ENCODE data around the gene ALDOA. TPM values are rescaled to one million over a fixed set of nuclear protein-coding genes. Genes with fewer than 3 reads are reported as not detected.

The ALDOA gene
- polyA plus RNA-seq, 3 donors: 472 to 699 (median 578) TPM

DNA sequence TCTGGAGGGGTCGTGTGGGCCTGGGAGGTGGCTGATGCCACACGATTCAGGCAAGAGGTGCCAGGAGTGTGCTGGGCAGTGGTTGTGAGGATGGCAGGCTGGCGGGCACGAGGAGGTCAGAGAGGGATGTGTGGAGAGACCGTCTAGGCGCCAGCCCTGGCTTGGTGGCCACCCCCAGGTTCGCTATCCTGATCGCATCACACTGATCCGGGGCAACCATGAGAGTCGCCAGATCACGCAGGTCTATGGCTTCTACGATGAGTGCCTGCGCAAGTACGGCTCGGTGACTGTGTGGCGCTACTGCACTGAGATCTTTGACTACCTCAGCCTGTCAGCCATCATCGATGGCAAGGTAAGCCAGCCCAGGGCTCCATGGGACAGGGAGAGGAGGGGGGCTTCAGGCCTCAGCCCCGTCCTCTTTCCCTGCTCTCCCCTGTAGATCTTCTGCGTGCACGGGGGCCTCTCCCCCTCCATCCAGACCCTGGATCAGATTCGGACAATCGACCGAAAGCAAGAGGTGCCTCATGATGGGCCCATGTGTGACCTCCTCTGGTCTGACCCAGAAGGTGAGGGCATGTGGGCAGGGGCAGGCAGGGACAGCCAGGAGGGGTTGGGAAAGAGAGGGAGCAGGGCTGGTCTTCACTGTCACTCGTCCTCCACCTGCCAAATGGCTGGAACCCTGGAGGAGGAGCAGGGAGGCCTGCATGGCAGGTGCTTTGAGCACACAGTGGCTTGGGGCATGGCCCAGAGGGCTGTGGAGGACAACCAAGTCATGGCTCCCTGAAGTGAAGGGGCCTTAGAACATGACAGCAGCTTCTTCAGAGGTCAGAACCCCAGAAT lies 17.9 kb downstream of the ALDOA start:
- DNase-seq (ENCODE audit: extremely low read depth in 1 of 11, low read depth in 9 of 11, low spot score in 4 of 11): no peak

DNA sequence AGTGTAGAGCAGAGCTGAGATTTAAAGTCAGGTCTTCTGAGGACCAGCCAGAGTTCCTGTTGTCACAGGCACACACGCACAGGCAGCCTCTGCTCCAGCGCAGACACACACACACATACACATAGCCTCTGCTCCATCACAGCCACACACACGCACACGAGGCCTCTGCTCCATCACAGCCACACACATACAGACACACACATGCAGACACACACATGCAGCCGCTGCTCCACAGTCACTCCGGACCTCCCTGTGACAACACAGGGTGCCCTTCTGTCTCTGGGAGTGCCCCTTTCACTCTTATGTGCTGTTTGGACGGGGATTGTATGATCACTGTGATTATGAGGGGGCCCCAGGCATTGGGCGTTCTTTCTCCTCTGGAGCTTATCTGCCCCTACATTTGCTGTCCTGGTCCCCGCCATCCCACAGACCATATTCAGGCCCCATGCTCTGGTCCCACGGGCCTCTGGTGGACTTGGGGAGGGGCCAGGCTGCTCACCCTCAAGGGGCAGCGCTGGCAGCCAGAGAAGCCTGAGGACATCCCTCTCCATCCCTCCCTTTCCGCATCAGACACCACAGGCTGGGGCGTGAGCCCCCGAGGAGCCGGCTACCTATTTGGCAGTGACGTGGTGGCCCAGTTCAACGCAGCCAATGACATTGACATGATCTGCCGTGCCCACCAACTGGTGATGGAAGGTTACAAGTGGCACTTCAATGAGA lies 18.7 kb downstream of the ALDOA start:
- DNase-seq (ENCODE audit: extremely low read depth in 1 of 11, low read depth in 9 of 11, low spot score in 4 of 11): no peak

DNA sequence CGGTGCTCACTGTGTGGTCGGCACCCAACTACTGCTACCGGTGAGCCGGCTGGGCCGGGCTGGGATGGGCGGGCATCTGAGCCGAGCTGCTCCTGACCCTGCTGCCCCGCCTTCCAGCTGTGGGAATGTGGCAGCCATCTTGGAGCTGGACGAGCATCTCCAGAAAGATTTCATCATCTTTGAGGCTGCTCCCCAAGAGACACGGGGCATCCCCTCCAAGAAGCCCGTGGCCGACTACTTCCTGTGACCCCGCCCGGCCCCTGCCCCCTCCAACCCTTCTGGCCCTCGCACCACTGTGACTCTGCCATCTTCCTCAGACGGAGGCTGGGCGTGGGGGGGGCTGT lies 19.2 kb downstream of the ALDOA start:
- DNase-seq (ENCODE audit: extremely low read depth in 1 of 11, low read depth in 9 of 11, low spot score in 4 of 11): no peak

DNA sequence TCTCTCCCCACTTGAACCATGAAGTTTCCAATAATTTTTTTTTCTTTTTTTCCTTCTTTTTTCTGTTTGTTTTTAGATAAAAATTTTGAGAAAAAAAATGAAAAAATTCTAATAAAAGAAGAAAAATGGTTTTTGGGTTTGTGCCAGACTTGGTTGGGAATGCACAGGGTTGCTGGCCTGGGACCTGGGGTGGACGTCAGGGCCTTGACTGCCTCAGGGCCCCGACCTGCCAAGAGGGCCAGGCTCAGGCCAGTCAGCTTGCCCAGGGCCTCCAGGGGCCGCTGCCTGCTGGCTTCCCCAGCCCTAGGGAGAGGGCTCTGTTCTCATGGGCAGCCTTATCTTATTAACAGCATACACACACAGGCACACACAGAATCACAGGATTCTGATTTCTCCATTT lies 19.7 kb downstream of the ALDOA start:
- DNase-seq (ENCODE audit: extremely low read depth in 1 of 11, low read depth in 9 of 11, low spot score in 4 of 11): no peak

DNA sequence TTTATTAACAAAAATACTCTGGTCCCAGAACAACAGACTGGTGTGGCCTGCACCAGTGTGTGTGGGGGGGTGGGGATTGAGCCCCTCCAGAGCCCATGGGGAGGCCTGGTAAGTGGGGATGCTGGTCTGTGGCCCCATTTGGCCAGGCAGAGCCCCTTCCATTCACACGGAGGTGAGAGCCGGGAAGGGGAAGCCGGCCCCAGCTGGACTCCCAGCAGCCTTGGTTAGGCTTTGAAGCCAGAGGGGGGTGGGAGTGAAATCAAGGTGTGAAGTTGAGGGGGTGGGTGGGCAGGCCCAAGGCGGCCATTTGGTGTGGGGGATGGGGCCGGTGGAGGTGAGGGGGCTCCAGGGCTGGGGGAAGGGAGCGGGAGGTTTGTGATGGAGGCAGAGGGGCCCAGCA lies 20.3 kb downstream of the ALDOA start:
- no peak for DNase-seq (ENCODE audit: extremely low read depth in 1 of 11, low read depth in 9 of 11, low spot score in 4 of 11)

DNA sequence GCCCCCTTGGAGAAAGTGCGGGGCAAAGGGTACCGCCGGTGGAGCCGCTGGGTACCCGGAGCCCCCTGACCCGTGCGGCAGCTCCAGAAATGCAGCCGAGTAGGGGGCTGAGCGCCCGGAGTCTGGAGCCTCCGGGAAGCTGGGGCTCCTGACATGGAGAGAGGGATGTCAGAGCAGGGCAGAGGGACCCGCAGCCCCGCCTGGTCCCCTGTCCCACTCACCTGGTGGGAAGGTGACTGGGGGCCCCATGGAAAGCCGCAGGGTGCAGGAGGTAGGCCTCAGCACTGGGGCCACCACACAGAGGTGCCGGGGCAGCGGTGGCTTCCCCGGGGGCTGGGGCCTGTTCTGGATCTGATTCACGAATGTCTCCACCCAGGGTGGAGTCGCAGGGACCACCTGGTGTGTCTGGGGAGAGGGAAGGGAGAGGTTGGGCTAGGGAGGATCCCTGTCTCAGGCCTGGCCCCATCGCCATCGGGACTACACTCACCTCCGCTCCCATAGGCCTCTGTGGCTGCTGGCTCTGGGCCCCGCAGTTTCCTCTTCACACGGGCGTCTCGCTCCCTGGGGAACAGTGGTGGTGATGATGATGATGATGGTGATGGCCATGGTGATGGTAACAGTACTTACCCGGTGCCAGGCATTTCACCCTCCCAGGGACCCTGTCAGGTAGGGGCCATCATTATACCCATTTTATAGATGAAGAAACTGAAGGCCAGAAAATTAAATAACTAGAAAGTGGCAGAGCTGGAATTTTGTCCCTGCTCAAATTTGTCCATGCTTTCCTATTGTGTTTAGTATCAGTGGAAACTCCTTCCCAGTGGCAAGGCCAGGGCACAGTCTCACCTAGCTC lies 21.0 kb downstream of the ALDOA start:
- no peak for DNase-seq (ENCODE audit: extremely low read depth in 1 of 11, low read depth in 9 of 11, low spot score in 4 of 11)

DNA sequence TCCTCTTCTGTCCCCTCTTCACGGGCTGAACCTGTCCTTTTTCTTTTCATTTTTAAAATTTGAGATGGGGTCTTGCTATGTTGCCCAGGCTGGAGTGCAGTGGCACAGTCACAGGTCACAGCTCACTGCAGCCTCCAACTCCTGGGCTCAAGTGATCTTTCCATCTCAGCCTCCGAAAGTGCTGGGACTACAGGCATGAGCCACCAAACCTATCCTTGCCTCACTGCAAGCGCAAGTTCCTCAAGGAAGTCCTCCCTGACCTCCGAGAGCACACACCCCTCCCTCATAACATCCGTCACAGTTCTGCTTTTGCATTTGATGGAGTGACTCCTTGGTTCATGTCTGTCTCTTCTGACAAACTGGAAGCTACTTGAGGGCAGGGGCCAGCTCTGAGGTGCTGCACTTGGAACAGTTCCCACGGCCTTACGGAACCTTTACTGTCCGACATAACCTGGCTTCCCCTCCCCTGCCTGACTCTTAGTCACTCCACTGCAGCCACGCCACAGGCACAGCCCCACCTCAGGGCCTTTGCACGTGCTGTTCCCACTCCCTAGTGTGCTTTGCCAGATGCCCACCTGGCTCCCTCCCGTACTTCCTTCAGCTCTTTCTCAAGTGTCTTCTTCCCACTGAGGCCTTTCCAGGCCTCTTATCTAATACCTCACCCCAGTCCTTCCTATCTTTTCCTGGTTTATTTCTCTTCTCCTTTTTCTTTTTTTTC lies 21.8 kb downstream of the ALDOA start:
- DNase-seq (ENCODE audit: extremely low read depth in 1 of 11, low read depth in 9 of 11, low spot score in 4 of 11): no peak

DNA sequence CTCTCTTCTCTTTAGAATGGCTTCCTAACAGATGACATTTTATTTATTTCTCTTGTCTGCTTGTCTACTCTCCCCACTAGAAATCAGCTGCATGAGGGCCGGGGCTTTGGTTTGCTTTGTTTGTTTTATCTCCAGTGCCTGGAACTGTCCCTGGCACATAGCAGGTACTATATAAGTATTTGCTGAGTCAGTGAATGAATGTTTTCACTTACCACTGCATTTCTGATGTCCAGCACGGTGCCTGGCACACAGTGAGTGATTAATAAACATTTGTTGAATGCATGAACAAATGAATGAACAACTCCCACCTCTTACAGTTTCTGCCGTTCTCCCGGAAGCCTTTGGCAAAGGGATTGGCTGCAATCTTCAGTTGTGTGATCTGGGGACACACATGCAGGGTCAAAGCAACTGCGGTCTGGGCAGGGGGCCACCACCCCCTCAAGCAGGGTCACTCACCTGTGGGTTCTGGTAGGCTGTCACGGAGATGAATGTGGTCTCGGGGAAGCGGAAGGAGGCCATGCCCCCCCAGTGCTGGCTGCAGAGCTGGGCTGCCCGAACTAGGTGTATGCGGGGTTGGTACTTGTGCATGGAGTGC lies 22.8 kb downstream of the ALDOA start:
- DNase-seq (ENCODE audit: extremely low read depth in 1 of 11, low read depth in 9 of 11, low spot score in 4 of 11): no peak

DNA sequence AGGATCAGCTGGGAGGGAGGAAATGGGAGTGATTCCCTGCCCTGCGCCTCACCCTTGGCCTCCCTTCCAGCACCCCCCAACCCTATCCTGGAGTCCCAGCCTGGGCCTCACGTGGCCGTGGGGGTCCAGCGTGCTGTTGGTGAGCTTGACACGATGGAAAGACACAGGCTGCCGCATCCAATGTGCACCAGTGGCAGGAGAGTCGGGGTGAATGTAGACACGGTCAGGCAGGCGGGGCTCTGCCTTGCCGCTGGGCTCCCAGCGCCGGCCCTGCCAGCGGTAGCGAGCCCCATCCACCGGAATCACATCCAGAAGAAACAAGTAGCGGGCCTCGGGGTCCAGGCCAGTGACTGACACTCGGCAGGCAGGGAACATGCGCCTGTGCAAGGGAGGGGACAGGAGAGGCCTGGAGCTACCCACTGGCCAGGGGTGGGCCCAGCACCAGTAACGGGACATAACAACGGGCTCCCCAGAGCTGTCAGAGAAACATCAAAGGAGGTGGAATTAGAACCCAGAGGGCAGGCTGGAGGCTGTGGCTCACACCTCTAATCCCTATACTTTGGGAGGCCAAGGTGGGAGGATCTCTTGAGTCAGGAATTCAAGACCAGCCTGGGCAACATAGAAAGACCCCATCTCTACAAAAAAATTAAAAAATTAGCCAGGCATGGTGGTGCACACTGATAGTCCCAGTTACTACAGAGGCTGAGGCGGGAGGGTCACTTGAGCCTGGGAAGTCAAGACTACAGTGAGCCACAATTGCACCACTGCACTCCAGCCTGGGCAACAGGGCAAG lies 23.5 kb downstream of the ALDOA start:
- DNase-seq (ENCODE audit: extremely low read depth in 1 of 11, low read depth in 9 of 11, low spot score in 4 of 11): no peak

DNA sequence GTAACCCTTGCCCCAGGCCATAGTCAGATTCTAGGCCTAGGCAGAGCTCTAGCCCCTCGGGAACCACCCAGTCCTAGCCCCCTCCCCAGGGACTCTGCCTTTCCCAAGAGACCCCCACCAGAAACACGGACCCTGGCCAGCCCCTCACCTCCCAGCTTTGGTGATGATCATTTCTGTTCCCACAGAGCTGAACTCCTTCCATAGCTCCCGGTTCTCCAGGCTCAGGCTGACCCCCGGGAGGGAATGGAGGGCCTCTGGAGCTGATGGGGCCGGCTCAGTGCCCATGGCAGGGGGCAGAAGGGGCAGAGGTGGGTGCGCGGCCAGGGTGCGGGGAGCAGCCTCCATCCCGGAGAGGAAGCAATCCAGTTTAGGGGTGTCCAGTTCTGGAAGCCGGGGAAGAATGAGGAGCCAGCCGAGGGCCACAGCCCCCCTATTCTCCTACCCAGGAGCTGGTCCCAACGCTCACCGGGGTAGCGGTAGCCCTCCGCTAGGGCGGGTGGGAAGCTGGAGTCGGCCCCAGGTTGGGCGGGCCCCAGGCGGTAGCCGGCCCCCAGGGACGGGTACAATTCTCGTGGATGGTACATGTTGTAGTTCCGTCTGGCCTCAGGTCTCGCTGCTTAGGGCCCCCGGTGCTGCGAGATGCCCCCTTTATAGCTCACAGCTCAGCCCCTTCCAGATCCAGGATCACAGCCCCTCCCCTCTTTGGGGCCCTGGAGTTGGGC lies 25.2 kb downstream of the ALDOA start:
- no peak for DNase-seq (ENCODE audit: extremely low read depth in 1 of 11, low read depth in 9 of 11, low spot score in 4 of 11)

DNA sequence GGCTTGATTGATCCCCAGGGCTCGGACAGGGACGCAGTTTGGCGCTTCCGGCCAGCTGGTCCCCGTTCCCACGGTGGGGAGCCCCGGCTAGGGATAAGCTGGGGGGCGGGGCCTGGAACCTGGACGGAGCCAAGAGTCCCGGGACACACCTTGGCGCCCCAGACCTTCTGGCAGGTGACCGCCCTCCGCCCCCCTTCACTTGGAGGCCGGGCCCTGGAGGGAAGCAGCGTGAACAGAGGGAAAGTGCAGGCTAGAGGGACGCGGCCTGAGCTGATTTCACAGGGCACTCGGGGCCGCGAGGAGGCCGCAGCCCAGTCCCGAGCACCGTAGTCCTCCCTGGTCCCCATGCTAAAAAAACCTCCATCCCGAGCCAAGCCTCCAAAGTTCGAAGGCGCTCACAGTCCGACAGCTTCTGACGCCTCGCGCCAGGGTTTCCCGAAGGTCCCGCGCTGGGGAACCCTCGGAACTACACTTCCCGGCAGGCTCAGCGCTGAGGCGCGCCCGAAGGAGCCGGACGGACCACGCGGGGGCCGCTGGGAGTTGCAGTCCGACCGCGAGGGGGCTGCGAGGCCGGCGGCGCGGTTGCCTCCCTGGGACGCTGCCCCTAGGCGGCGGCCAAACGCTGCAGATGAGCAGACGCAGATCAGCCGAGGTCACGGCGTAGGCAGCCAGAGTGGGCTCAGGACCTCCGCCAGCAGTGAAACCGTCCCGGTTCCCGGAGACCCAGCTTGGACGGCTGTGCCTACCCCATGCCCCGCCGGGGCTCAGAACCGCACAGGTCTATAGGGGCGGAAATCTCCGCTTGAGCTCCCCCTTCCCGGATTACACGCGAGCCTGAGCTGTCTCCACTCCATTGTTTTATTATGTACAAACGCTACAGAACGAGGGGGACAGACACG lies 26.2 kb downstream of the ALDOA start, which contains the start of gene TBX6:
TBX6 (minus strand) TSS at position 451 of the 899 bp plus-strand sequence. CDS start 731 bp downstream, outside the sequence.
- peak; percentile 74 to 91 (median 87) for DNase-seq (ENCODE audit: extremely low read depth in 1 of 11, low read depth in 9 of 11, low spot score in 4 of 11)

DNA sequence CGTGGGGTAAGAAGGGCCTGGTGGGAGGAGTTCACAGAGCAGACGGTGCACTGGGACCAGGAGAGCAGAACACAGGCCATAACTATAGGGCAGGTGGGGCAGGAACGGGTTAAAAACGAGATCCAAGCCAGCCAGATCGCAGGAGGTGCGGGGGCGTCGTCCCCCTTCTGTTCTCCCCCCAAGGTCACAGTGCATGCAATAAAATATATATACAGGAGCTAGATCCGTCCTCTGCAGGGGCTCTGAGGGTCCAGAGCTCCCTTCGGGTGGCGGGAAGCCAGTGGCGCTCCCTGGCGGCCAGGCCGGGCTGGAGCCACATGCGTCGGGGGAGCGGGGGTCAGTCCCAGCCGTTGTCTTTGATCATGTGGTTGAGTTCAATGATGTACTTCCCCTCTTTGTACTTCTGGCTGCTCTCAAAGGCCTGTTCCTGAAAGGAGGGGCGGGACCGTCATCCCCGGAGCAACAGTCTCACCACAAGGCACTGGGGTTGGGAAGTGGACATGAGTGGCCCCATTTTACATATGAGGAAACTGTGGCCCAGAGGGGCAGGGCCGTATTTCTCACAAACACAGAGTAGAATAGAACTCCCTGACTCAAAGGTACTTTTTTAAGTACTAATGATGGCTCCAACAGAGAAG lies 26.9 kb downstream of the ALDOA start:
- peak in 8 of 11 donors; percentile 53 to 64 (median 60) for DNase-seq (ENCODE audit: extremely low read depth in 1 of 11, low read depth in 9 of 11, low spot score in 4 of 11)

DNA sequence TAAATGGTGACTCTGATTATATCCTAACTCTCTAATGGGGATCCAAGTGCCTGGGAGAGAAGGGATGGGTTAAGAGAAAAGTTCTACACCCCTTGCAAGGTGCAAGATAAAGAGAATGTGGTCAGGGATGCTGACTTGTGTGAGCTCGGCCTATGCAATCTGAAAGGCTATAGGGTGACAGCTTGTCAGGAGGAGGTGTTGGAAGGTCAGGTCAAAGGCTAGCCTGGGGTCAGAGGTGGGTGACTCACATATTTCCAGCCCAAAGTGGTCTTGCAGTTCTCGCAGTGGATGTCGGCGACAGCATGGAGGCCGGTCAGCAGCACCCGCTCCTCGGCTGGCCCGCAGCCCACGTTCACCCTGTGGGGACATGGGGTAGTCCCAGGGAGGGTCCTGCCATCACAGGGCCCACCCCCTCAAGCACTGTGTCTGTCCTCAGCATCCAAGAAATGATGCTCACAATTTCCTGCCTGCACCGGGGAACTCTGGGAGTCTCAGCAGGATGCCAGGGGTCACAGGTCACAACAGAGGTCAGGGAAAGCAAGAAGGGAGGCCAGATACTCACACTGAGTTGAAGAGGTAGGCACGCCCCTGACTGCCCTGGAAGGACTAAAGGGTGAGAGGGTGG lies 29.1 kb downstream of the ALDOA start:
- no peak for DNase-seq (ENCODE audit: extremely low read depth in 1 of 11, low read depth in 9 of 11, low spot score in 4 of 11)

DNA sequence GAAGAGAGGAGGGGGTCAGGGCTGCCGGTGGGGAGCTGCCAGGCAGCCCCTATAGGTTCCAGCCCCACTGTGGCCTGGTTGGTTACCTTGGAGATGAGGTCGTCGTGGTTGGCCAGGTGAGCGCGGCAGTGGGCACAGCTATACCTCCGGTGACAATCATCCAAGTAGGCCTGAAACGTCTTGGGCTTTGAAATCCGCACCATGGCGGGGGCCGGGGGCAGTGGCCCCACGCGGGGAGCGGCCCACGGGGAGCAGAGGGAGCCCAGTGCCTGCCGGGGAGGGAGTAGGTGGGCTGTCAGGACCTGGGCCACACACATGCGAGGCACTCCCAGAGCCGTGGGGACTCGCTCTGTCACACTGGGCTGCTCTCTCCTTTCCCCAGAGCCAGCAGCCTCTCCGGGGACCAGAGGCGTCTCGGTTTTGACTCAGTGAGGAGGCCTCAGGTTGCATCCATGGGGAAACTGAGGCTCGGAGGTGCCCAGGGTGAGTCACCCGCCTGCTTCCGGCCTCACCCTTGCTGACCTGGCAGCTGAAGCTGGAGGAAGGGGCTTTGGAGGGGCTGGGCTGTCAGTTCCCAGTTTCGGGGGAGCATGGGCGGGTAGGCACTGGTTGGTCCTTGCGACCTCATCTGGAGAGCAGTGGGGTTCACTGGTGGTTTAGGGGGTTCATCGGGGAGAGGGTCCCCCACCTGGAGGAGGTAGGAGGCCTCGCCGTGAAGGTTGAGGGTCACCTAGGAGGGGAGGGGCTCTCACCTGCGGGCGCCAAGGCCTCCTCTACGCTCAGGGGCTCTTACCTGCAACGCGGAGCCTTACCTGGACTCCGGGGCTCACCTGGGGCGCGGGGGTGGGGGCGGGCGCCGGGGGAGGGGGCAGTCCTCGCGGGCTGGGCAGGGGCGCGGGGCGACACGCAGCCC lies 29.9 kb downstream of the ALDOA start:
- DNase-seq (ENCODE audit: extremely low read depth in 1 of 11, low read depth in 9 of 11, low spot score in 4 of 11): no peak

Data from renal cortex interstitium (tissue), 11 donors.